Astrocyte (in vitro differentiated cells and primary cell): ENCODE data around the gene ADAM8. TPM values are rescaled to one million over a fixed set of nuclear protein-coding genes. Genes with fewer than 3 reads are reported as not detected.

Experiments used
- DNase-seq: peaks from one replicate; pipeline ENCODE4 v3.0.0-alpha.2; 2010; ENCODE audit warnings: low read depth
- FAIRE-seq: peaks from 2 replicates; lab custom pipeline; 2011; peaks lifted over from hg19 to GRCh38; lab: Jason Lieb, UNC
- H2AFZ ChIP-seq: 2 replicates; pipeline ENCODE4 v1.6.0; 2012; ENCODE audit warnings: low read depth, low read length, inconsistent platforms
- H3K27ac ChIP-seq: 2 replicates; pipeline ENCODE4 v1.5.1; 2011; ENCODE audit warnings: low read depth, low read length, inconsistent platforms
- H3K27me3 ChIP-seq: 2 replicates; pipeline ENCODE4 v1.6.0; 2011; ENCODE audit warnings: low read length, inconsistent platforms; ENCODE audit not compliant: insufficient read depth
- H3K36me3 ChIP-seq: 2 replicates; pipeline ENCODE4 v1.5.1; 2011; ENCODE audit warnings: low read length, inconsistent platforms; ENCODE audit not compliant: insufficient read depth
- H3K4me1 ChIP-seq: 2 replicates; pipeline ENCODE4 v1.5.1; 2011; ENCODE audit warnings: low read length, inconsistent platforms; ENCODE audit not compliant: insufficient read depth
- H3K4me2 ChIP-seq: 2 replicates; pipeline ENCODE4 v1.6.0; 2012; ENCODE audit warnings: low read length, inconsistent platforms
- H3K4me3 ChIP-seq: 2 replicates; pipeline ENCODE4 v1.5.1; 2011; ENCODE audit warnings: low read depth, mild to moderate bottlenecking, low read length, inconsistent platforms; ENCODE audit not compliant: insufficient read depth
- H3K79me2 ChIP-seq: 2 replicates; pipeline ENCODE4 v1.6.0; 2012; ENCODE audit warnings: mild to moderate bottlenecking, low read length, inconsistent platforms; ENCODE audit not compliant: insufficient read depth
- H3K9ac ChIP-seq: 2 replicates; pipeline ENCODE4 v1.6.0; 2012; ENCODE audit warnings: mild to moderate bottlenecking, low read length, inconsistent platforms
- H3K9me3 ChIP-seq: 2 replicates; pipeline ENCODE4 v1.5.1; 2012; ENCODE audit warnings: low read depth, mild to moderate bottlenecking, low read length, inconsistent platforms; ENCODE audit not compliant: insufficient read depth
- H4K20me1 ChIP-seq: 2 replicates; pipeline ENCODE4 v1.6.0; 2012; ENCODE audit warnings: low read length, inconsistent platforms; ENCODE audit not compliant: insufficient read depth
- H3K27ac Mint-ChIP-seq: one replicate; pipeline ENCODE4 v1.8.0; 2021; ENCODE audit warnings: mild to moderate bottlenecking, mixed read lengths; ENCODE audit not compliant: unreplicated experiment
- H3K27me3 Mint-ChIP-seq: one replicate; pipeline ENCODE4 v1.8.0; 2021; ENCODE audit warnings: low read depth, mixed read lengths; ENCODE audit not compliant: unreplicated experiment
- H3K36me3 Mint-ChIP-seq: one replicate; pipeline ENCODE4 v1.8.0; 2021; ENCODE audit warnings: low read depth, mixed read lengths; ENCODE audit not compliant: unreplicated experiment
- H3K4me1 Mint-ChIP-seq: one replicate; pipeline ENCODE4 v1.8.0; 2021; ENCODE audit warnings: low read depth, mixed read lengths; ENCODE audit not compliant: unreplicated experiment
- H3K4me3 Mint-ChIP-seq: one replicate; pipeline ENCODE4 v1.8.0; 2021; ENCODE audit warnings: mild to moderate bottlenecking, moderate library complexity, mixed read lengths; ENCODE audit not compliant: unreplicated experiment
- H3K9me3 Mint-ChIP-seq: one replicate; pipeline ENCODE4 v1.8.0; 2021; ENCODE audit warnings: mild to moderate bottlenecking, mixed read lengths; ENCODE audit not compliant: unreplicated experiment
- EZH2 ChIP-seq: IDR thresholded peaks from 2 replicates; pipeline ENCODE4 v1.6.1; 2012; ENCODE audit warnings: mild to moderate bottlenecking, low read length, inconsistent platforms; ENCODE audit not compliant: insufficient read depth
- total RNA-seq: library from RNA; stranded (reverse); gene quantifications from 2 replicates; pipeline ENCODE4 v1.2.1, GENCODE V29; 2021
- TF ChIP-seq, protein P1 (sequence below): IDR thresholded peaks from 2 replicates; pipeline ENCODE4 v1.5.1; 2011; ENCODE audit warnings: low read depth, mild to moderate bottlenecking, inconsistent platforms, low read length, moderate library complexity; ENCODE audit not compliant: insufficient read depth

The ADAM8 gene
- total RNA-seq, 1 donor from 2014 or later = 4.6 TPM

- FAIRE-seq (no peak), DNase-seq (no peak)
- no peaks in the 10 kb centered on the region for H3K36me3 ChIP-seq
- H3K27ac Mint-ChIP-seq = no peak overlapping the region
- no peak overlapping the region for H3K4me2 ChIP-seq
- H3K27me3 Mint-ChIP-seq = peaks cover 46% of the 10 kb centered on the region
- no peak overlapping the region for H3K27ac ChIP-seq
- H3K36me3 Mint-ChIP-seq = no peaks in the 10 kb centered on the region
- no peak overlapping the region for H3K9ac ChIP-seq
- H4K20me1 ChIP-seq = no peaks in the 10 kb centered on the region
- no peak overlapping the region for H3K4me3 Mint-ChIP-seq
- TF ChIP-seq EZH2 = no peak
- TF ChIP-seq, protein P1, sequence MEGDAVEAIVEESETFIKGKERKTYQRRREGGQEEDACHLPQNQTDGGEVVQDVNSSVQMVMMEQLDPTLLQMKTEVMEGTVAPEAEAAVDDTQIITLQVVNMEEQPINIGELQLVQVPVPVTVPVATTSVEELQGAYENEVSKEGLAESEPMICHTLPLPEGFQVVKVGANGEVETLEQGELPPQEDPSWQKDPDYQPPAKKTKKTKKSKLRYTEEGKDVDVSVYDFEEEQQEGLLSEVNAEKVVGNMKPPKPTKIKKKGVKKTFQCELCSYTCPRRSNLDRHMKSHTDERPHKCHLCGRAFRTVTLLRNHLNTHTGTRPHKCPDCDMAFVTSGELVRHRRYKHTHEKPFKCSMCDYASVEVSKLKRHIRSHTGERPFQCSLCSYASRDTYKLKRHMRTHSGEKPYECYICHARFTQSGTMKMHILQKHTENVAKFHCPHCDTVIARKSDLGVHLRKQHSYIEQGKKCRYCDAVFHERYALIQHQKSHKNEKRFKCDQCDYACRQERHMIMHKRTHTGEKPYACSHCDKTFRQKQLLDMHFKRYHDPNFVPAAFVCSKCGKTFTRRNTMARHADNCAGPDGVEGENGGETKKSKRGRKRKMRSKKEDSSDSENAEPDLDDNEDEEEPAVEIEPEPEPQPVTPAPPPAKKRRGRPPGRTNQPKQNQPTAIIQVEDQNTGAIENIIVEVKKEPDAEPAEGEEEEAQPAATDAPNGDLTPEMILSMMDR = no peak
- H2AFZ ChIP-seq = no peak overlapping the region
- H3K4me1 Mint-ChIP-seq = no peaks in the 10 kb centered on the region
- peaks cover 8% of the 10 kb centered on the region for H3K27me3 ChIP-seq
- no peaks in the 10 kb centered on the region for H3K4me1 ChIP-seq
- H3K9me3 ChIP-seq = no peaks in the 10 kb centered on the region
- no peaks in the 10 kb centered on the region for H3K9me3 Mint-ChIP-seq
- no peaks in the 10 kb centered on the region for H3K79me2 ChIP-seq
- no peak overlapping the region for H3K4me3 ChIP-seq
These were observed 26.5 kb downstream of the ADAM8 start for GRCh38 chr10:133249975-133250754.

DNA sequence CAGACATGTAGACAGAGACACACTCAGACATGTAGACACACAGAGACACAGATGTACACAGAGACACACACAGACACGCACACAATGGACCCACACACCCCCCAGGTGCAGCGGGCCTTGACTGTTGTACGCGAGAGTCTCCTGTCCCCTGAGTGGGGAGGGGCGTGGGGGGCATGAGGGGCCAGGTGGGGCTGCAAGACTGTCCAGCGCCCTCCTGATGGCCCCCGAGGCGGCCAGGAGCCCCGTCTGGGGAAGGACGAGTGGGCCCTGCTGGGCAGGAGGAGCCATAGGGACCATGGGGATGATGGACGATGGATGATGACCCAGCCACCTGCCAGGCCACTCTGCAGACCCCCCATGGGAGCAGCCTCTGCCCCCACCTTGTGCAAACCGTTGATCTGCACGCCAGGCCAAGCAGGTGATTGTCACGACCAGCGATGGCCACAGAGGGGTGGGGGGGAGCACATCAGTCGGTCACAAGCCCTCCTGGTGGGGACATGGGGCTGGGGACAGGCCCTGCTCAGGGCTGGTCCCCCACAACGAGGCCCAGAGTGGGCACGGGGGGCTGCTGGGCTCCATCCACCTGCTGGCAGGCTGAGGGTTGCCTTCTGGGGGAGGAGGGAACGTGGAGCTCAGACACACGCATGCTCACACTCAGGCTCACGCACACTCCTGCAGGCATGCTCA, 27.4 kb downstream of the ADAM8 start:
- Histone ChIP-seq H3K4me2 (no peak overlapping the region), H3K27ac (no peak overlapping the region), H3K4me1 (no peaks in the 10 kb centered on the region), H3K9ac (no peak overlapping the region), H3K36me3 (no peaks in the 10 kb centered on the region), H4K20me1 (no peaks in the 10 kb centered on the region), H3K4me3 (no peak overlapping the region), H2AFZ (no peak overlapping the region), H3K9me3 (no peaks in the 10 kb centered on the region), H3K79me2 (no peaks in the 10 kb centered on the region), H3K27me3 (peaks cover 8% of the 10 kb centered on the region)
- H3K36me3 Mint-ChIP-seq = no peaks in the 10 kb centered on the region
- H3K4me3 Mint-ChIP-seq = no peak overlapping the region
- H3K27ac Mint-ChIP-seq = no peak overlapping the region
- peaks cover 41% of the 10 kb centered on the region for H3K27me3 Mint-ChIP-seq
- no peak for FAIRE-seq
- TF ChIP-seq EZH2 = no peak
- TF ChIP-seq, protein P1 = no peak
- no peaks in the 10 kb centered on the region for H3K9me3 Mint-ChIP-seq
- no peaks in the 10 kb centered on the region for H3K4me1 Mint-ChIP-seq
- DNase-seq = no peak
